Right ventricle myocardium superior (tissue), 1 donor: Measurements from ENCODE around the gene TNS1. TPM values are rescaled to one million over a fixed set of nuclear protein-coding genes. Genes with fewer than 3 reads are reported as not detected.
A peak's percentile ranks its signal among the peaks of the same experiment; 100 is the strongest.

Source experiments
- ATAC-seq: fragments of 200-7000 bp; cut with Tn5 transposase; one replicate; pipeline ENCODE4 v1.9.1; 2020; ENCODE audit warnings: mild to moderate bottlenecking; ENCODE audit not compliant: poor library complexity
- DNase-seq: peaks from one replicate; pipeline ENCODE4 v3.0.0-alpha.2; 2020
- intact Hi-C: fragments of 100-400 bp; cut with DNase I; formaldehyde crosslinking; loops from one replicate; pipeline ENCODE4 v1.11.2; 2022
- total RNA-seq: library from RNA; stranded (reverse); fragmentation: NEBNext Ultra II Directional; extraction: Animal tissue kit (Norgen Biotek cat#: 25700); gene quantifications from one replicate; pipeline ENCODE4 v1.2.1, GENCODE V29; 2021
- donor health status: DM: no; HTN: yes; CAD: no; lungs with severe emphysema.

Gene TNS1
- total RNA-seq, 1 donor from 2014 or later, result 722 TPM

DNA sequence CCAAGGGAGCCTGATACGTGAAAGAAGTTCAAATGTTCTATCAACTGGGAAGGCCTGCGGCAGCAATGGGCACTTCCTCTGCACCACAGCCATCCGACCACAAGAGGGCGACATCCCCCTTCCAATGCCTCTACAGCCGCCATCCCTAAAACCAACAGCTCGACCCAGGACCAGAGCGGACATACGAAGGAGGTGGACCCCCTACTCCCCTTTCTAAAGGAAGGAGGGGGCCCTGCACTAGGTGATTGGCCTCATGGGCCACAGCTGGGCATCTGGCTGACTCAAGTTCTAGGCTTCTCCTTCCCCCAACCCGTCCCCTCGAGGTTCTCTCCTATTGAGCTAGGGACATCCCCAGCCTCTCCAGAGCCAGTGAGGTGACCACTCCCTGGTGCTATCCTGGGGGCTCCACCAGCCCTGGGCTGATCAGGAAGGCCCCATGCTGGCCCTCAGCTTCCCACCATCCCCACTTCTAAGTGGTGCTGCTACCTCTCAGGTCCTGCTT, 217.2 kb downstream of the TNS1 start:
- ATAC-seq (peak; percentile 85), DNase-seq (peak; percentile 89)
- intact Hi-C loops, result loop anchor here (5.0 kb wide), 3 partner anchors 102 to 287 kb away; no protein-coding TSS in a partner anchor

- ATAC-seq (no peak), DNase-seq (no peak)
- intact Hi-C loops, result loop anchor here (5.0 kb wide), 3 partner anchors 102 to 287 kb away; no protein-coding TSS in a partner anchor
Measured at GRCh38 chr2:217784996-217785543, 217.7 kb downstream of the TNS1 start.

DNA sequence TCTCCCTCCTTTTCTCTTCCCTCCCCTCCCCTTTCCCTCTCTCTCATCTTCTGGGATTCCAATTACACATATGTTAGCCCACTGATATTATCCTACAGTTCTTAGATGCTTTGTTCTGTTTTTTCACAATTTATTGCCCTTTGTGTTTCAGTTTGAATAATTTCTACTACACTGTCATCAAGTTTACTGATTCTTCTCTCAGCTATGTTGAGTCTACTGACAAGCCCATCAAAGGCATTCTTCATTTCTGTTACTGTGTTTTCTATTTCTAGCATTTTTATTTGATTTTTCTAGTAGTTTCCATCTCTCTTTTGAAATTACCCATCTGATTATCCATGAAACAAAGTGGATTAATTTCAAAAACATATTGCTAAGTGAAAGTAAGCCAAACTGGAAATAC, 219.6 kb downstream of the TNS1 start:
- DNase-seq (no peak), ATAC-seq (no peak)
- intact Hi-C loops, result no loop called here

GRCh38 chr2:217777906-217778305, 224.9 kb downstream of the TNS1 start:
- ATAC-seq, result no peak
- intact Hi-C loops, result no loop called here

DNA sequence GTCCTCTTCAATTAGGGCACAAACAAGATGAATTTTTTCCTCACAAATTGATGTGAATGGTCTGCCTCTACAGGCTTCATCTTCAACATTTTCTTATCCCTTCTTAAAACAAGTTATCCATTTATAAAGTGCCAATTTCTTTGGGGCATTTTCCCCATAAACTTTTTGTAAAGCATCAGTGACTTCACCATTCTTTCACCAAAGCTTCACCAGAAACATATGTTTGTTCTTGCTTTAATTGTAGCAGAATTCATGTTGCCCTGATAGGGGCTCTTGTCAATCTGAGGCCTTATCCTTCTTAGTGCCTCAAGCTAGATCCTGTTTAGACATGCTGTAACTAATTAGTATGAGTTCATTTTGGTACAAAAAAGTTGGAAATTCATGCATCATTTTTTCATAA, 226.2 kb downstream of the TNS1 start:
- ATAC-seq (no peak), DNase-seq (no peak)
- intact Hi-C loops, result no loop called here

More at GRCh38 chr2:217777906-217778305, 224.9 kb downstream of the TNS1 start:
- no peak for DNase-seq

GRCh38 chr2:217775920-217776503, 226.8 kb downstream of the TNS1 start:
- ATAC-seq (no peak), DNase-seq (no peak)
- intact Hi-C loops, result no loop called here

- DNase-seq, result no peak
- ATAC-seq, result no peak
- intact Hi-C loops, result no loop called here
Measured at GRCh38 chr2:217774232-217774631, 228.6 kb downstream of the TNS1 start.

DNA sequence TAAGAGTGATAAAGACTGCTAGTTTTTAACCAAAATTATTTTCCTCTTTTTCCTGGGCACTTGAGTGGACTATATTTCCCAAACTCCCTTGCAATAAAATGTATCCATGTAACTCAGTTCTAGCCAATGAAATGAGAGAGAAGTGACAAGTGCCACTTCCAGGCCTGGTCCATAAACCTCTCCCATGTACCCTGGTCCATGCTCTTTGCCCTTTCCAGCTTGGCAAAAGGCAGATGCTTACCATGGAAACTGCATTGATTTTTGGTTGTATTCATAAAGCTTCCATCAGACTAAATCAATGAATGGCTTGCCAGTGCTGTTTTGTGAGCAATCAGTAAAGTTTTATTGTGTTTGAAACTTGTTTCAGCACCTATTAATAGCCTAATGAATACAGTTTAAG, 229.3 kb downstream of the TNS1 start:
- intact Hi-C loops, result no loop called here
- no peak for DNase-seq
- ATAC-seq, result no peak

DNA sequence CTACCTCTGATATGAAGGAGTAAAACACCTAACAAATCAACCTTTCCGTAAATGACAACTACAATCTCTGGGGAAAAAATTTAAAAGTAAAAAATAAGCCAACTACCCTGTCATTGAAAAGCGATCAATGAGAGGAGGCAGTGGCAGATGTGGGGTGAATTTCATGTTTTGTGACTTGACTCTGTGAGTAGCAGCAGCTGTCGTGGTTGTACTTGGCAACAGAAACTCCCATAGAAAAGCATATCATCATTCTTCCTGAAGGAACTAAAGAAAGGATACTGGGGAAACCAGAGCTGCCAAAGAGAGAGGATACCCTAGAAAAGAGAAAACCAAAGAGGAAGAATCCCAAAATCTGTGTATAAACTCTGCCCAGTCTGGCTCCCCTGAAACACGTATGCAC, 236.4 kb downstream of the TNS1 start:
- ATAC-seq (no peak), DNase-seq (no peak)
- intact Hi-C loops, result no loop called here

DNA sequence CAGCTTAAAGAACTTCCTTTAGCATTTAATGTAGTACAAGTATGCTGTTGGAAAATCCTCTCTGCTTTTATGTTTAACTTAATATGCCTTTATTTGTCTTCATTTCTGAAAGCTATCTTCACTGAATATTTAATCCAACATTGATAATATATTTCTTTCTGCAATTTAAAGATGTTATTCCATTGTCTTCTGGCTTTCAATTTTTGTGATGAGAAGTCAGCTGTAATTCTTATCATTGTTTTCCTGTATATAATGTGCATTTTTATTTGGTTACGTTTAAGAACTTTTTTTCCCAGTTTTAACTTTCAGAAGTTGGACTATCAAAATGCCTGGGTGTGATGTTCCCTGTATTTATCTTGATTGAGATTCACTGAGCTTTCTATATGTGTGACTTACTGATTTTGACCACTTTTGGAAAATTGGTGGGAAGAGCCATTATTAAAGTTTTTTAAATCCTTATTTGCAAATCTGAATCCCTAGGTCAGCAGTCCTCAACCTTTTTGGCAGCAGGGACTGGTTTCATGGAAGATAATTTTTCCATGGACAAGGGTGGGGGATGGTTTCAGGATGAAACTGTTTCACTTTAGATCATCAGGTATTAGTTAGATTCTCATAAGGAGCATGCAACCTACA, 241.0 kb downstream of the TNS1 start:
- DNase-seq (no peak), ATAC-seq (no peak)
- intact Hi-C loops, result no loop called here

DNA sequence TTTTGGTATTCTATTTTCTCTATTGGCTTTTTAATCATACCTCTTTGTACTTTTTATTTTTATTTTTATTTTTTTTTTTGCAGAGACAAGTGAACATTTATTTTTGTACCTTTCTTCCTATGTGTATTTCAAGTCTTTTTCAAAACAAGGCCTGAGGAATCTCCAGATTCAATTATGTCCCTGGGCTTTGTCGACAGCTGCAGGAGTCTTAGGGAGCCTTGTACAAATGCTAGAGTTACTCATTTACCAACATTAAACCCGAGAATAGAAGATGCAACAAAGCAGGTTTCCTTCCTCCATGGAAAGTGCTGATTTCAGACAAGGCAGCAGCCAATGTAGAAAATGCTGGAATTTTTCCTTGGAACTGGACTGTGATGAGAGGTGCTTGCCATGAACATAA, 242.8 kb downstream of the TNS1 start:
- intact Hi-C loops, result no loop called here
- ATAC-seq (no peak), DNase-seq (no peak)

DNA sequence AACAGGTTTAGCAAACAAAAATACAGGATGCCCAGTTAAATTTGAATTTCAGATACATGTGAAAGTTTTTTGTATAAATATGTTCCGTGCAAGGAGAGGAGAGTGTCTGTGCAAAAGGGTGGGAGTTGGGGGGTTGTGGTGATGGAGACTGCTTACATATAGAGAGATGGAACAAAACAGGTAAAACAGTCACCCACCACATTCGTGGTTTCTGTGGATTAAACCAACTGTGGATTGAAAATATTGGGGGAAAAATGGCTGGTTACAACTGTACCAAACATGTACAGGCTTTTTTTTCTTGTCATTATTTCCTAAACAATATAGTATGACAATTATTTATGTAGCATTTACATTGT, 245.7 kb downstream of the TNS1 start:
- no peak for DNase-seq
- ATAC-seq, result no peak
- intact Hi-C loops, result no loop called here

DNA sequence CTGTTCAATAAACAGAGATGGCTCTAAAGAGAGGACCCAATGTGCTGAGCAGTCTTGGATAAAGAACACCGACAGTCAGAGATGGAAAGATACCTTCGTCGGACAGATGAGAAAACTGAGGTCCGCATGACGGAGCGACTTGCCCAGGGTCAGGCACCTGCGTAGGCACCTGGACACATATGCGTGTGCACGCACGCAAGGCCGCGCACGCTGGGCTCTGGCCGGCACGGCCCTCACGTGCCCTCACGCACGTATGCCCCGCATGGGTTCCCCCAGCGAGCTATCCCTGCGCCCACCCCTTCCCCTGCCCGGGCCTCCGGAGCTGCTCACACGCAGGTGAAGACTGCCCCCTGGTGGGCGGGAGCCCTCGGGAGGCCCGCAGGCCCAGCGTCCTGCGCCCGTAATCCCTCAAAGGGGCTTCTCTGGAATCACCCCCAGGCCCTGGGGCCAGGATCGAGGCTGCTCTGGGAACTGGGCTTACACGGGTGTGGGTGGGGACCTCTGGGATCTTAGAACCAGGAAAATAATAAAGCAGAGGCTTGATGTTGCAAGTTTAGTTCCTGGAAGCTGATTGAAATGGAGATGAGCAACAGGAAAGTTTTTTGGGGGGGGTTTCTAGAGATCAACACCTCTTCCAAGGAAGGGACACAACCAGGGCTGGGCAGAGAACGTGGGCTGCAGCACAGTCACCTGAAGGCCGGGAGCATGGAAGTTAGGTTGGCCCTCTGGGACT, 246.3 kb downstream of the TNS1 start:
- intact Hi-C loops, result no loop called here
- DNase-seq (peak; percentile 85), ATAC-seq (peak; percentile 90)

- intact Hi-C loops, result no loop called here
- no peak for DNase-seq
- no peak for ATAC-seq
Measured at GRCh38 chr2:217755027-217755745, 247.6 kb downstream of the TNS1 start.

GRCh38 chr2:217753460-217754200, 249.2 kb downstream of the TNS1 start:
- intact Hi-C loops, result no loop called here
- no peak for ATAC-seq
- DNase-seq, result no peak

DNA sequence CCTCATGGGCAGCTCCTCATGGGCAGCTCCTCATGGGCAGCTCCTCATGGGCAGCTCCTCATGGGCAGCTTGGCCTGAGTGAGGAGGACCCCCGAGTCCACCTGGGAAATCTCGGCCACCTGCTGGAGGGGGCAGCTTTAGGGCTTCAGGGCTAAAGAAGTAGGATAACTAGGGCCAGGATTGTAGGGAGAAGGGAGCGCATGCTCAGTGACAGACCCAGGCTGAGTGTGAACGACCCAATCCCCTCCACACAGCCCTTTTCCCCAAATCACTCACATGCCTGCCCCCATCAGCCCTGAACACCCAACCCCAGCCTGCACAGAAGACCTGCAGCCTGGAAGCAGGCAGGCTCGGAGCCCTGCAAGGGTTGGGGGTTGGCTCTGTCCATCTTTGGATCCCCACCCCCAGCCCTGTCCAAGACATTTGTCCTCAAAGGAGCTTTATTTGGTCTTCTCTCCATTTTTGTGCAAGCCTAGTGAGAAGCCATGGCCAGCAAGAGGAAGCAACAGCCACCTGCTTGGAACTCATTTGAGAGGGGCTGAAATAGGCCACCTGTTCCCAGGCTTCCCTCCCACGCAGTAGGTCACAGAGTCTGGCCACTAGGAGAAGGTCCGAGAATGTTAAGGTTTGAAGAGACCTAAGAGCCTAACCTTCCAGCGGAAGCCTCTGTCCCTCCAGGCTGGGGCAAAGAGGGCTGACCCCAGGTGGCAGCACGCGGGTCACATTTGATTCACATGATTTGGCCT, 249.9 kb downstream of the TNS1 start:
- ATAC-seq (no peak), DNase-seq (no peak)
- intact Hi-C loops, result no loop called here

GRCh38 chr2:217751952-217752351, 250.8 kb downstream of the TNS1 start:
- ATAC-seq, result no peak
- intact Hi-C loops, result no loop called here
- DNase-seq, result no peak

DNA sequence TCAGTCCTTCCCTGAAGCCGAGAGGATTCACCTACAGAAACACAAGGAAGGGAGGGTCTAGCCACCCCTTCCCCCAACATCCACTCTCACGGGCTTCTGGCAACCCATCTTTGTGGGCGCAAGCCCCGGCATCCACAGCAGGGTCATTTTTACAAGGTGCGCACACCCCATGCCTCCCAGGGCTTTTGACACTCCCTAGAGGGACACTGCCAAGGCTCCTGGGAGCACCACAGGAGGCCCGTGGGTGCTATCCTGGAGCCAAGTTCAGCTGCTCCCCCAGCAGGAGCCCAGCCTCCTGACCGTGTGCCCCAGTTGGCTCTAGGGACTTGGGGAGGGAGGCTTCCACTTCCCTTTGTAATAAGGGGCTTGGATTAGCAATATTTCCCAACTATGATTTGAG, 251.6 kb downstream of the TNS1 start:
- no peak for DNase-seq
- no peak for ATAC-seq
- intact Hi-C loops, result no loop called here
